RWPE2 (cell line): ENCODE results near the gene SLC6A6.
A peak's percentile ranks its signal among the peaks of the same experiment; 100 is the strongest.

ENCODE experiments used
- ATAC-seq: fragments of 200-7000 bp; cut with Tn5 transposase; 3 replicates; pipeline ENCODE4 v1.9.1; 2021; ENCODE audit warnings: low read depth
- DNase-seq: peaks from one replicate; pipeline ENCODE4 v3.0.0-alpha.2; 2020; ENCODE audit warnings: low spot score
- H3K27ac ChIP-seq: fragments of 450-650 bp; 2 replicates; pipeline ENCODE4 v1.5.1; 2017; ENCODE audit warnings: mild to moderate bottlenecking; ENCODE audit not compliant: poor library complexity, severe bottlenecking
- H3K27me3 ChIP-seq: fragments of 250-450 bp; sonication (Bioruptor Pico); 2 replicates; pipeline ENCODE4 v1.5.1; 2021; ENCODE audit warnings: mild to moderate bottlenecking, moderate library complexity; ENCODE audit not compliant: insufficient read depth, poor library complexity, severe bottlenecking
- H3K36me3 ChIP-seq: fragments of 250-450 bp; sonication (Bioruptor Pico); 2 replicates; pipeline ENCODE4 v1.5.1; 2020; ENCODE audit warnings: low read depth, mild to moderate bottlenecking, moderate library complexity
- H3K4me1 ChIP-seq: fragments of 250-450 bp; sonication (Bioruptor Pico); 2 replicates; pipeline ENCODE4 v1.5.1; 2021; ENCODE audit warnings: mild to moderate bottlenecking, moderate library complexity; ENCODE audit not compliant: insufficient read depth, poor library complexity, severe bottlenecking
- H3K4me3 ChIP-seq: fragments of 250-450 bp; sonication (Bioruptor Pico); 2 replicates; pipeline ENCODE4 v1.5.1; 2021; ENCODE audit warnings: mild to moderate bottlenecking, moderate library complexity; ENCODE audit not compliant: severe bottlenecking
- H3K9me3 ChIP-seq: fragments of 250-450 bp; sonication (Bioruptor Pico); 2 replicates; pipeline ENCODE4 v1.5.1; 2021; ENCODE audit warnings: mild to moderate bottlenecking, moderate library complexity; ENCODE audit not compliant: severe bottlenecking
- CTCF ChIP-seq: fragments of 450-650 bp; IDR thresholded peaks from one replicate; pipeline ENCODE4 v1.5.1; 2017; ENCODE audit warnings: mild to moderate bottlenecking, moderate library complexity; ENCODE audit not compliant: poor library complexity, severe bottlenecking

The SLC6A6 gene

GRCh38 chr3:14368885-14369284 is 33.5 kb upstream of the SLC6A6 start:
- Histone ChIP-seq H3K27me3 (no peaks in the 10 kb centered on the region), H3K4me1 (peaks cover 9% of the 10 kb centered on the region), H3K4me3 (no peak overlapping the region), H3K9me3 (no peaks in the 10 kb centered on the region), H3K36me3 (no peaks in the 10 kb centered on the region), H3K27ac (no peak overlapping the region)
- TF ChIP-seq CTCF = no peak
- ATAC-seq = no peak
- no peak for DNase-seq

GRCh38 chr3:14369675-14370669 is 32.4 kb upstream of the SLC6A6 start:
- no peak overlapping the region for H3K27ac ChIP-seq
- no peak overlapping the region for H3K4me3 ChIP-seq
- ATAC-seq (peak; percentile 33; the same call in 2 of the 3 replicates), DNase-seq (no peak)
- TF ChIP-seq CTCF = no peak
- H3K9me3 ChIP-seq = no peaks in the 10 kb centered on the region
- no peaks in the 10 kb centered on the region for H3K27me3 ChIP-seq
- H3K36me3 ChIP-seq = no peaks in the 10 kb centered on the region
- H3K4me1 ChIP-seq = peaks cover 12% of the 10 kb centered on the region

- Histone ChIP-seq H3K4me3 (no peak overlapping the region), H3K27ac (no peak overlapping the region), H3K27me3 (no peaks in the 10 kb centered on the region), H3K36me3 (no peaks in the 10 kb centered on the region), H3K9me3 (no peaks in the 10 kb centered on the region), H3K4me1 (peaks cover 12% of the 10 kb centered on the region)
- no peak for DNase-seq
- ATAC-seq = peak; percentile 5; the same call in 1 of the 3 replicates
- no peak for TF ChIP-seq CTCF
These were observed 31.5 kb upstream of the SLC6A6 start for GRCh38 chr3:14370720-14371572.

GRCh38 chr3:14371573-14372474 is 30.6 kb upstream of the SLC6A6 start:
- DNase-seq = no peak
- no peak overlapping the region for H3K27ac ChIP-seq
- H3K4me3 ChIP-seq = no peak overlapping the region
- H3K9me3 ChIP-seq = no peaks in the 10 kb centered on the region
- peak; percentile 70 for ATAC-seq
- no peak for TF ChIP-seq CTCF
- peaks cover 12% of the 10 kb centered on the region for H3K4me1 ChIP-seq
- H3K36me3 ChIP-seq = no peaks in the 10 kb centered on the region
- H3K27me3 ChIP-seq = no peaks in the 10 kb centered on the region
